Ishikawa (cell line): ENCODE results near the gene PLCE1.

ENCODE experiments used
- CEBPB ChIP-seq: IDR thresholded peaks from 2 replicates; pipeline ENCODE4 v1.6.1; 2012
- EGR1 ChIP-seq: IDR thresholded peaks from 2 replicates; pipeline ENCODE4 v1.6.1; 2012
- EP300 ChIP-seq: IDR thresholded peaks from 2 replicates; pipeline ENCODE4 v1.6.1; 2012; ENCODE audit warnings: borderline replicate concordance
- FOXM1 ChIP-seq: IDR thresholded peaks from 2 replicates; pipeline ENCODE4 v1.6.1; 2012; ENCODE audit warnings: low read depth, borderline replicate concordance
- MAX ChIP-seq: IDR thresholded peaks from 2 replicates; pipeline ENCODE4 v1.6.1; 2012
- NFIC ChIP-seq: IDR thresholded peaks from 2 replicates; pipeline ENCODE4 v1.6.1; 2012
- RAD21 ChIP-seq: IDR thresholded peaks from 2 replicates; pipeline ENCODE4 v1.6.1; 2012; ENCODE audit warnings: low read depth
- REST ChIP-seq: IDR thresholded peaks from 2 replicates; pipeline ENCODE4 v1.6.1; 2012; ENCODE audit warnings: low read depth, mild to moderate bottlenecking
- TAF1 ChIP-seq: IDR thresholded peaks from 2 replicates; pipeline ENCODE4 v1.6.1; 2012; ENCODE audit warnings: low read depth, mild to moderate bottlenecking
- TCF12 ChIP-seq: IDR thresholded peaks from 2 replicates; pipeline ENCODE4 v1.6.1; 2012; ENCODE audit warnings: low read depth
- TEAD4 ChIP-seq: IDR thresholded peaks from 2 replicates; pipeline ENCODE4 v1.6.1; 2012
- USF1 ChIP-seq: IDR thresholded peaks from 2 replicates; pipeline ENCODE4 v1.6.1; 2012
- YY1 ChIP-seq: IDR thresholded peaks from 2 replicates; pipeline ENCODE4 v1.6.1; 2012; ENCODE audit warnings: low read depth
- ZBTB7A ChIP-seq: IDR thresholded peaks from 2 replicates; pipeline ENCODE4 v1.6.1; 2012; ENCODE audit warnings: low read depth

- TF ChIP-seq ZBTB7A: no peak
- no peak for TF ChIP-seq CEBPB
- TF ChIP-seq EP300: no peak
- no peak for TF ChIP-seq EGR1
- no peak for TF ChIP-seq MAX
- TF ChIP-seq TEAD4: no peak
- no peak for TF ChIP-seq TCF12
- TF ChIP-seq USF1: no peak
- TF ChIP-seq FOXM1: no peak
- no peak for TF ChIP-seq TAF1
- TF ChIP-seq RAD21: no peak
- TF ChIP-seq NFIC: no peak
- TF ChIP-seq REST: no peak
- no peak for TF ChIP-seq YY1
These were observed 13.2 kb upstream of the PLCE1 start for GRCh38 chr10:93980486-93980885.
